M059J (cell line): Measurements from ENCODE around the gene KRT1. TPM values are rescaled to one million over a fixed set of nuclear protein-coding genes. Genes with fewer than 3 reads are reported as not detected.

Source experiments
- DNase-seq: peaks from one replicate; pipeline ENCODE4 v3.0.0-alpha.2; 2012; ENCODE audit warnings: low read depth
- total RNA-seq: library from RNA; depleted of rRNA; stranded (reverse); fragments of >200 nt; shearing (Covaris generic); gene quantifications from 2 replicates; pipeline ENCODE4 v1.2.3, GENCODE V29; 2014

Gene KRT1
- total RNA-seq, 1 experiment from 2014 or later, result not detected

- DNase-seq, result no peak
Observed at GRCh38 chr12:52660934-52661499, 19.2 kb downstream of the KRT1 start.

GRCh38 chr12:52659951-52660350, 20.3 kb downstream of the KRT1 start:
- no peak for DNase-seq

GRCh38 chr12:52659395-52659794, 20.8 kb downstream of the KRT1 start:
- no peak for DNase-seq

GRCh38 chr12:52658196-52658595, 22.0 kb downstream of the KRT1 start:
- no peak for DNase-seq

- DNase-seq, result no peak
Observed at GRCh38 chr12:52657250-52657902, 22.8 kb downstream of the KRT1 start.

- no peak for DNase-seq
Observed at GRCh38 chr12:52656616-52657015, 23.6 kb downstream of the KRT1 start.

GRCh38 chr12:52655720-52656124, 24.5 kb downstream of the KRT1 start:
- no peak for DNase-seq

- no peak for DNase-seq
Observed at GRCh38 chr12:52655251-52655650, 25.0 kb downstream of the KRT1 start.

GRCh38 chr12:52651726-52652261, 28.4 kb downstream of the KRT1 start, which contains the start of gene KRT2:
TSS of gene KRT2 (minus strand) at chr12:52652211. CDS start at chr12:52652142, 69 bp downstream.
- no peak for DNase-seq

- peak; percentile 27 for DNase-seq
Observed at GRCh38 chr12:52650520-52651081, 29.6 kb downstream of the KRT1 start.

- DNase-seq, result no peak
Observed at GRCh38 chr12:52649066-52649465, 31.1 kb downstream of the KRT1 start.

GRCh38 chr12:52648012-52648550, 32.1 kb downstream of the KRT1 start:
- DNase-seq, result no peak

GRCh38 chr12:52647601-52648000, 32.6 kb downstream of the KRT1 start:
- no peak for DNase-seq

- no peak for DNase-seq
Observed at GRCh38 chr12:52646613-52647012, 33.6 kb downstream of the KRT1 start.

GRCh38 chr12:52645982-52646381, 34.2 kb downstream of the KRT1 start:
- DNase-seq, result no peak

- DNase-seq, result no peak
Observed at GRCh38 chr12:52645120-52645761, 35.0 kb downstream of the KRT1 start.

GRCh38 chr12:52644078-52644415, 36.2 kb downstream of the KRT1 start:
- DNase-seq, result no peak

- no peak for DNase-seq
Observed at GRCh38 chr12:52643233-52644077, 36.8 kb downstream of the KRT1 start.

- no peak for DNase-seq
Observed at GRCh38 chr12:52641468-52641867, 38.7 kb downstream of the KRT1 start.

GRCh38 chr12:52637299-52637698, 42.9 kb downstream of the KRT1 start:
- no peak for DNase-seq

GRCh38 chr12:52636592-52637258, 43.5 kb downstream of the KRT1 start:
- no peak for DNase-seq
